Body of pancreas (tissue), 4 donors: ENCODE measurements around the gene DHRS7C. TPM values are rescaled to one million over a fixed set of nuclear protein-coding genes. Genes with fewer than 3 reads are reported as not detected.

Experiments
- ATAC-seq: fragments of 150-250 bp; one replicate; pipeline ENCODE4 v1.9.1; 2016
- DNase-seq, 4 donors: peaks; one replicate each; pipeline ENCODE4 v3.0.0-alpha.2; 2019
- H3K27ac ChIP-seq, 4 donors: fragments of 200-600 bp; sonication (generic); 1 replicate in 3 of 4; 2 replicates in 1 of 4; pipeline versions ENCODE4 v1.5.1 to v1.6.1; 2016 to 2019; ENCODE audit warnings: mild to moderate bottlenecking in 1 of 4, mixed read lengths in 1 of 4, moderate library complexity in 1 of 4
- H3K27me3 ChIP-seq, 2 donors: fragments of 200-600 bp; sonication (generic); one replicate each; pipeline ENCODE4 v1.6.0; 2016; ENCODE audit warnings: mild to moderate bottlenecking in 1 of 2
- H3K36me3 ChIP-seq, 2 donors: fragments of 200-600 bp; sonication (generic); replicated peaks in 1 of 2; 2 replicates each; pipeline ENCODE4 v1.5.1; 2016; ENCODE audit warnings: low read depth in 2 of 2; ENCODE audit not compliant: insufficient read depth in 1 of 2
- H3K4me1 ChIP-seq: fragments of 200-600 bp; sonication (generic); one replicate; pipeline ENCODE4 v1.6.0; 2016
- H3K4me3 ChIP-seq, 2 donors: fragments of 200-600 bp; sonication (generic); 1 replicate in 1 of 2; 2 replicates in 1 of 2; pipeline ENCODE4 v1.5.1; 2016 to 2019
- H3K9me3 ChIP-seq, 3 donors: fragments of 200-600 bp; sonication (generic); 1 replicate in 2 of 3; 2 replicates in 1 of 3; pipeline ENCODE4 v1.5.1; 2016
- POLR2A ChIP-seq, 3 donors: fragments of 450-650 bp; IDR thresholded peaks; one replicate each; pipeline ENCODE4 v1.6.1; 2016; ENCODE audit warnings: antibody characterized with exemption in 3 of 3, mild to moderate bottlenecking in 2 of 3
- WGBS, 2 donors: methylation state at CpG; one replicate each; pipeline ENCODE4 v1.1.5; 2017; 5-methylcytosine and 5-hydroxymethylcytosine counted together
- intact Hi-C: fragments of 100-400 bp; cut with DNase I; formaldehyde crosslinking; loops from one replicate; pipeline ENCODE4 v1.15.1; 2023
- total RNA-seq, 2 donors: library from RNA; depleted of rRNA; stranded (reverse); fragments of >200 nt; gene quantifications; one replicate each; pipeline ENCODE4 v1.1.0, GENCODE V29; 2016
- TF ChIP-seq, protein P1 (sequence below), 7 experiments: fragments of 450-650 bp in 4 of 7; fragments of 200-600 bp in 3 of 7; sonication (generic) in 3 of 7; IDR thresholded peaks; one replicate each; pipeline ENCODE4 v1.5.1; 2016 to 2019; ENCODE audit warnings: antibody characterized with exemption in 7 of 7

Gene DHRS7C
- total RNA-seq, 2 donors from 2014 or later, result not detected

GRCh38 chr17:9726291-9726690 lies 65.1 kb downstream of the DHRS7C start:
- DNase-seq, result no peak
- Histone ChIP-seq H3K27me3 (no peaks in the 10 kb centered on the region), H3K27ac (no peak overlapping the region), H3K4me3 (no peak overlapping the region), H3K36me3 (peaks cover 0 to 3% of the 10 kb centered on the region in 2 donors), H3K4me1 (no peaks in the 10 kb centered on the region), H3K9me3 (no peaks in the 10 kb centered on the region)
- ATAC-seq, result no peak
- TF ChIP-seq, protein P1, sequence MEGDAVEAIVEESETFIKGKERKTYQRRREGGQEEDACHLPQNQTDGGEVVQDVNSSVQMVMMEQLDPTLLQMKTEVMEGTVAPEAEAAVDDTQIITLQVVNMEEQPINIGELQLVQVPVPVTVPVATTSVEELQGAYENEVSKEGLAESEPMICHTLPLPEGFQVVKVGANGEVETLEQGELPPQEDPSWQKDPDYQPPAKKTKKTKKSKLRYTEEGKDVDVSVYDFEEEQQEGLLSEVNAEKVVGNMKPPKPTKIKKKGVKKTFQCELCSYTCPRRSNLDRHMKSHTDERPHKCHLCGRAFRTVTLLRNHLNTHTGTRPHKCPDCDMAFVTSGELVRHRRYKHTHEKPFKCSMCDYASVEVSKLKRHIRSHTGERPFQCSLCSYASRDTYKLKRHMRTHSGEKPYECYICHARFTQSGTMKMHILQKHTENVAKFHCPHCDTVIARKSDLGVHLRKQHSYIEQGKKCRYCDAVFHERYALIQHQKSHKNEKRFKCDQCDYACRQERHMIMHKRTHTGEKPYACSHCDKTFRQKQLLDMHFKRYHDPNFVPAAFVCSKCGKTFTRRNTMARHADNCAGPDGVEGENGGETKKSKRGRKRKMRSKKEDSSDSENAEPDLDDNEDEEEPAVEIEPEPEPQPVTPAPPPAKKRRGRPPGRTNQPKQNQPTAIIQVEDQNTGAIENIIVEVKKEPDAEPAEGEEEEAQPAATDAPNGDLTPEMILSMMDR (IDR thresholded peaks at IDR 0.05), result no peak
- no peak for TF ChIP-seq POLR2A (IDR thresholded peaks at IDR 0.05)
- 79 to 80% methylated on average over 6 of the region's 6 CpGs for WGBS, 2 donors
- intact Hi-C loops, result no loop called here

DNA sequence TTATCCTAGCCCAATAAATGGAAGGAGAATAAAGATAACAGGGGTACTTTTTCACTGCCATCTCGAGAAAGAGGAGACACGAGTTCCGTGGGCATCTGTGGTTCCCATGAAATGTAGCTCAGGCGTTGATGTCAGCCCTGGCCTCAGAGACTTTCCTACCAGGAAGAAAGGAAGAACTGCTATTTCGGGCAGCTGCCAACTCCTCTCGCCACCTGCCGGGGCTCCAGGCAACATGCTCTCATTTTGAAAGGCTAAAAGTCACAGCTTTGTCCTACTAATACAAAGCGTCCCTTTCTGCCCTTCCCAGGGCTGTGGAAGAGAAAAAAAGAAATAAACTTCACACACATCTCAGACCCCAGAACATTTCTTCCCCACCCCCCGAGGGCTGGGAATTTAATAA lies 65.8 kb downstream of the DHRS7C start:
- DNase-seq (no peak), ATAC-seq (no peak)
- no peaks in the 10 kb centered on the region for H3K9me3 ChIP-seq
- TF ChIP-seq, protein P1 (IDR thresholded peaks at IDR 0.05), result no peak
- no peak for TF ChIP-seq POLR2A (IDR thresholded peaks at IDR 0.05)
- no peak overlapping the region for H3K27ac ChIP-seq
- peaks cover 0 to 3% of the 10 kb centered on the region in 2 donors for H3K36me3 ChIP-seq
- intact Hi-C loops, result no loop called here
- 63 to 79% methylated on average over 9 of the region's 9 CpGs for WGBS, 2 donors
- no peak overlapping the region for H3K4me3 ChIP-seq
- H3K4me1 ChIP-seq, result no peaks in the 10 kb centered on the region
- H3K27me3 ChIP-seq, result no peaks in the 10 kb centered on the region

Other genes with a start within 250 kb of the DHRS7C start
- 10 to 100 TPM; 32.2 to 37.6 TPM for gene STX8, start 215.8 kb downstream of the DHRS7C start, total RNA-seq
- not detected for gene CFAP52, start 214.9 kb downstream of the DHRS7C start, total RNA-seq
- gene USP43, start 146.1 kb downstream of the DHRS7C start, total RNA-seq, result 1 to 10 TPM; 4.2 to 6.9 TPM
- gene GSG1L2, start 30.5 kb upstream of the DHRS7C start, total RNA-seq, result not detected
- 1 to 10 TPM; 4.6 to 4.7 TPM for gene GLP2R, start 34.3 kb upstream of the DHRS7C start, total RNA-seq
- not detected for gene RCVRN, start 113.7 kb upstream of the DHRS7C start, total RNA-seq